Mesenchymal stem cell (in vitro differentiated cells and primary cell): Measurements from ENCODE around the gene SRSF11. TPM values are rescaled to one million over a fixed set of nuclear protein-coding genes. Genes with fewer than 3 reads are reported as not detected.
"Not testable (repeated sequence)": the region's sequence is repeated elsewhere in the genome, so short reads cannot be mapped to it uniquely, and the experiment has no call there.

Experiments
- DNase-seq: peaks from one replicate; pipeline ENCODE4 v3.0.0-alpha.2; 2013
- H2AFZ ChIP-seq: one replicate; pipeline ENCODE4 v1.6.1; 2013; ENCODE audit warnings: low read depth, mild to moderate bottlenecking, control low read depth, inconsistent platforms, low read length, moderate library complexity
- H2AK5ac ChIP-seq: 2 replicates; pipeline ENCODE4 v1.6.1; 2013; ENCODE audit warnings: low read length, moderate library complexity, mild to moderate bottlenecking, inconsistent platforms; ENCODE audit not compliant: severe bottlenecking
- H2BK120ac ChIP-seq: one replicate; pipeline ENCODE4 v1.6.1; 2013; ENCODE audit warnings: low read depth, mild to moderate bottlenecking, inconsistent platforms, low read length, moderate library complexity
- H2BK12ac ChIP-seq, 2 experiments: one replicate each; pipeline ENCODE4 v1.6.1; 2013; ENCODE audit warnings: inconsistent platforms in 2 of 2, low read length in 2 of 2, mild to moderate bottlenecking in 2 of 2, moderate library complexity in 2 of 2, control low read depth in 1 of 2
- H2BK15ac ChIP-seq: one replicate; pipeline ENCODE4 v1.6.1; 2013; ENCODE audit warnings: mild to moderate bottlenecking, low read depth, inconsistent platforms; ENCODE audit not compliant: poor library complexity, severe bottlenecking
- H2BK5ac ChIP-seq: 2 replicates; pipeline ENCODE4 v1.6.1; 2013; ENCODE audit warnings: low read depth, mild to moderate bottlenecking, low read length, control low read depth, inconsistent platforms; ENCODE audit not compliant: poor library complexity, severe bottlenecking
- H3K14ac ChIP-seq, 2 experiments: one replicate each; pipeline ENCODE4 v1.6.1; 2013; ENCODE audit warnings: inconsistent platforms in 2 of 2, low read length in 2 of 2, control low read depth in 1 of 2, mild to moderate bottlenecking in 1 of 2, moderate library complexity in 1 of 2
- H3K18ac ChIP-seq, 2 experiments: one replicate each; pipeline ENCODE4 v1.6.1; 2013; ENCODE audit warnings: inconsistent platforms in 2 of 2, low read length in 2 of 2, control low read depth in 1 of 2, low read depth in 1 of 2, mild to moderate bottlenecking in 1 of 2
- H3K23ac ChIP-seq, 2 experiments: one replicate each; pipeline ENCODE4 v1.6.1; 2013; ENCODE audit warnings: inconsistent platforms in 2 of 2, low read length in 2 of 2, mild to moderate bottlenecking in 2 of 2, moderate library complexity in 2 of 2, control low read depth in 1 of 2
- H3K27ac ChIP-seq: 2 replicates; pipeline ENCODE4 v1.5.1; 2013; ENCODE audit warnings: mild to moderate bottlenecking, moderate library complexity, low read length, control low read depth, inconsistent platforms; ENCODE audit not compliant: poor library complexity, severe bottlenecking
- H3K27me3 ChIP-seq, 2 experiments: 2 replicates each; pipeline versions ENCODE4 v1.6.1 to v1.7.0; 2013; ENCODE audit warnings: low read length in 2 of 2, mild to moderate bottlenecking in 2 of 2, moderate library complexity in 2 of 2, control low read depth in 1 of 2, inconsistent platforms in 1 of 2; ENCODE audit not compliant: control insufficient read depth in 1 of 2, insufficient read depth in 1 of 2
- H3K36me3 ChIP-seq, 2 experiments: 2 replicates each; pipeline versions ENCODE4 v1.6.1 to v1.7.0; 2013; ENCODE audit warnings: low read length in 2 of 2, control low read depth in 1 of 2, inconsistent platforms in 1 of 2, low read depth in 1 of 2, mild to moderate bottlenecking in 1 of 2; ENCODE audit not compliant: insufficient read depth in 2 of 2, control insufficient read depth in 1 of 2
- H3K4ac ChIP-seq, 2 experiments: one replicate each; pipeline ENCODE4 v1.6.1; 2013; ENCODE audit warnings: inconsistent platforms in 2 of 2, low read length in 2 of 2, mild to moderate bottlenecking in 2 of 2, moderate library complexity in 2 of 2, control low read depth in 1 of 2, low read depth in 1 of 2
- H3K4me1 ChIP-seq: 2 replicates; pipeline ENCODE4 v1.6.1; 2013; ENCODE audit warnings: low read depth, low read length, control low read depth; ENCODE audit not compliant: control insufficient read depth, insufficient read depth
- H3K4me2 ChIP-seq: 2 replicates; pipeline ENCODE4 v1.6.1; 2013; ENCODE audit warnings: low read length, mild to moderate bottlenecking, inconsistent platforms; ENCODE audit not compliant: poor library complexity, severe bottlenecking
- H3K4me3 ChIP-seq, 2 experiments: 2 replicates each; pipeline versions ENCODE4 v1.5.1 to v1.7.0; 2013; ENCODE audit warnings: low read length in 2 of 2, mild to moderate bottlenecking in 2 of 2, control low read depth in 1 of 2, low read depth in 1 of 2; ENCODE audit not compliant: insufficient read depth in 1 of 2
- H3K79me1 ChIP-seq: replicated peaks from 2 replicates; pipeline ENCODE4 v1.6.1; 2013; ENCODE audit warnings: mild to moderate bottlenecking, control low read depth, low read length, inconsistent platforms; ENCODE audit not compliant: poor library complexity, severe bottlenecking
- H3K9ac ChIP-seq: 2 replicates; pipeline ENCODE4 v1.7.0; 2013; ENCODE audit warnings: mild to moderate bottlenecking, low read length, moderate library complexity
- H3K9me3 ChIP-seq: 2 replicates; pipeline ENCODE4 v1.7.0; 2013; ENCODE audit warnings: mild to moderate bottlenecking, low read length; ENCODE audit not compliant: control insufficient read depth
- H4K8ac ChIP-seq: one replicate; pipeline ENCODE4 v1.6.1; 2013; ENCODE audit warnings: inconsistent platforms, mild to moderate bottlenecking, low read length, moderate library complexity
- H4K91ac ChIP-seq: one replicate; pipeline ENCODE4 v1.6.1; 2013; ENCODE audit warnings: mild to moderate bottlenecking, low read length, inconsistent platforms
- WGBS: methylation state at CpG from one replicate; pipeline ENCODE4 v1.1.7; 2013; ENCODE audit warnings: mixed read lengths; 5-methylcytosine and 5-hydroxymethylcytosine counted together
- polyA plus RNA-seq, 2 experiments: library from polyadenylated mRNA; stranded (reverse); fragments of 200-250 nt; gene quantifications; one replicate each; pipeline ENCODE4 v1.2.3, GENCODE V29; 2013

The SRSF11 gene, protein sequence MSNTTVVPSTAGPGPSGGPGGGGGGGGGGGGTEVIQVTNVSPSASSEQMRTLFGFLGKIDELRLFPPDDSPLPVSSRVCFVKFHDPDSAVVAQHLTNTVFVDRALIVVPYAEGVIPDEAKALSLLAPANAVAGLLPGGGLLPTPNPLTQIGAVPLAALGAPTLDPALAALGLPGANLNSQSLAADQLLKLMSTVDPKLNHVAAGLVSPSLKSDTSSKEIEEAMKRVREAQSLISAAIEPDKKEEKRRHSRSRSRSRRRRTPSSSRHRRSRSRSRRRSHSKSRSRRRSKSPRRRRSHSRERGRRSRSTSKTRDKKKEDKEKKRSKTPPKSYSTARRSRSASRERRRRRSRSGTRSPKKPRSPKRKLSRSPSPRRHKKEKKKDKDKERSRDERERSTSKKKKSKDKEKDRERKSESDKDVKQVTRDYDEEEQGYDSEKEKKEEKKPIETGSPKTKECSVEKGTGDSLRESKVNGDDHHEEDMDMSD
- 295 TPM for polyA plus RNA-seq (2013, experiment 1 of 2)
- polyA plus RNA-seq (2013, experiment 2 of 2): 281 TPM

DNA sequence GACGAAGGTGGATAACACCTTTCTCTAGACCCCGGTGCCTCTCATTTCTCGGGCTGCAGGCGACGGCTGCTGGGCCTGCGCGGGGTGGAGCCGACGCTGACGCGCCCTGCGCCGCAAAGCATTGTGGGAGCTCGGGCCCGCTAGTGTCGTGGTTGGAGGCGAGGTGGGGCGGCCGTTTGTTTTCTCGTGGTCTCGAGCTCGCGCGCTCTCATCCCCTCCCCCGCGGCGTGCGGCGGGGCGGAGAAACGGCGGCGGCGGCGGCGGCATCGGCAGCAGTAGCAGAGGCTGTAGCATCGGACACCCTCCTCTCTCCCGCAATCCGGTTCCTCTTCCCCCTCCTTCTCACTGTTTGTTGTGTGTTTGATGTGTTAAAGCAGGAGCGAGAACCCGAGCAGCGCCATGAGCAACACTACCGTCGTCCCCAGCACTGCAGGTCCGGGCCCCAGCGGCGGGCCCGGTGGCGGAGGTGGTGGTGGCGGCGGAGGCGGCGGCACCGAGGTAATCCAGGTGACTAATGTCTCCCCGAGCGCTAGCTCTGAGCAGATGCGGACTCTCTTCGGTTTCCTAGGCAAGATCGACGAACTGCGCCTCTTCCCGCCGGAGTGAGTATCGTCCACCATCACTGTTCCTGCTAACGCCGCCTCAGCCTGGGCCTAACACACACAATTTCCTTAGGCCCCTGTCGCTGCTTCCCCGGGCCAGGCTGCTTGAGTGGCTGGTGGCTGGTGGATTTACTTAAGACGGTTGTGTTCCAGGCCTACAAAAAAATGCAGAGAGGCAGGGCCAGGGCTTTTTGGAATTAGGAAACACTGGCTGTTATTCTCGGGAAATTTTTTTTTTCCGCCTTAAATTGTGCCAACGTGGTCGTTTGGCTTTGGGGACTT lies at the start of gene SRSF11:
Gene SRSF11 (plus strand): TSS at position 143 of the 884 bp plus-strand sequence. CDS start 257 bp downstream, at position 400.
- Histone ChIP-seq H4K91ac (peak within 1 kb of the TSS; percentile 83), H3K9ac (peak within 1 kb of the TSS; percentile 100), H3K4me3 (peak within 1 kb of the TSS; percentile 80 to 89), H3K4ac (peak within 1 kb of the TSS; percentile 91 to 99), H4K8ac (peak within 1 kb of the TSS; percentile 94), H2BK120ac (peak within 1 kb of the TSS; percentile 85), H3K4me2 (peak within 1 kb of the TSS; percentile 67), H2BK5ac (peak within 1 kb of the TSS; percentile 95), H2AFZ (peak within 1 kb of the TSS; percentile 93), H3K14ac (peak within 1 kb of the TSS; percentile 74 to 78), H2BK12ac (peak within 1 kb of the TSS in 1 of 2 experiments; percentile 23), H3K18ac (peak within 1 kb of the TSS; percentile 96), H2BK15ac (peak within 1 kb of the TSS; percentile 80), H3K27ac (peak within 1 kb of the TSS; percentile 96), H3K9me3 (no peaks in the 10 kb centered on the region), H3K23ac (peak within 1 kb of the TSS in 1 of 2 experiments; percentile 99), H2AK5ac (peak within 1 kb of the TSS; percentile 31), H3K36me3 (peaks cover 3 to 56% of the 10 kb centered on the region in 2 experiments), H3K79me1 (no peaks in the 10 kb centered on the region), H3K4me1 (peaks cover 3% of the 10 kb centered on the region), H3K27me3 (no peaks in the 10 kb centered on the region)
- peak; percentile 95 for DNase-seq
- 0% methylated on average over 37 of the region's 74 CpGs for WGBS

DNA sequence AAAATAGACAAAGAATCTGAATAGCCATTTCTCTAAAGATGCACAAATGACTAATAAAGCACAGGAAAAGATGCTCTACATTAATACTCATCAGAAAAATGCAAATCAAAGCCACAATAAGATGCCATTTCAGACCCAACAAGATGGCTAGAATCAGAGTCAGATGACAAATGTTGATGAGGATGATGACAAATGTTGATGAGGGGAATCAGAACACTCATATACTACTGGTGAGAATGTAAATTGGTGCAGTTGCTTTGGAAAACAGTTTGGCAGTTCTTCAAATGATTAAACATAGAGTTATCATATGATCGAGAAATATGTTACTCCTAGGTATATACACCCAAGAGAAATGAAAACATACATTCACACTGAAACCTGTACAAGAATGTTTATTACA lies 49.7 kb upstream of the SRSF11 start:
- no peak overlapping the region for H3K4ac ChIP-seq

DNA sequence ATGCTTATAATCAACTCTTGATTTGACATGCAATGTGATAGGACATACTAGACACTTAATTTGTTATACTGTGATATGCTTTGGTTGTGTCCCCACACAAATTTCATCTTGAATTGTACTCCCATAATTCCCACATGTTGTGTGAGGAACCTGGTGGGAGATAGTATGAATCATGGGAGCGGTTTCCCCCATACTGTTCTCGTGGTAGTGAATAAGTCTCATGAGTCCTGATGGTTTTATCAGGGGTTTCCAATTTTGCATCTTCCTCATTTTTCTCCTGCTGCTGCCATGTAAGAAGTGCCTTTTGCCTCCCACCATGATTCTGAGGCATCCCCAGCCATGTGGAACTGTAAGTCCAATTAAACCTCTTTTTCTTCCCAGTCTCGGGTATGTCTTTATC lies 36.0 kb upstream of the SRSF11 start:
- not testable (repeated sequence) for H3K27ac ChIP-seq, H4K8ac ChIP-seq, H3K4me1 ChIP-seq, H2BK15ac ChIP-seq, H2AFZ ChIP-seq, H3K4me3 ChIP-seq, DNase-seq, H3K4me2 ChIP-seq, H2AK5ac ChIP-seq, H3K18ac ChIP-seq, H3K4ac ChIP-seq, H3K9me3 ChIP-seq, H3K27me3 ChIP-seq, H3K79me1 ChIP-seq, H2BK5ac ChIP-seq, H3K23ac ChIP-seq, H2BK12ac ChIP-seq, H3K14ac ChIP-seq, H4K91ac ChIP-seq, H3K9ac ChIP-seq, H2BK120ac ChIP-seq
- WGBS: 100% methylated on average over 3 of the region's 3 CpGs
- H3K36me3 ChIP-seq: peaks cover 2 to 14% of the 10 kb centered on the region in 2 experiments

More for the DNA sequence above, 49.7 kb upstream of the SRSF11 start:
- no CpG with 5 or more reads among the region's 1 CpG for WGBS
- Histone ChIP-seq H3K4me2 (no peak overlapping the region), H3K27me3 (no peaks in the 10 kb centered on the region), H3K4me3 (no peak overlapping the region), H3K9me3 (no peaks in the 10 kb centered on the region), H2AK5ac (no peak overlapping the region), H2BK12ac (no peak overlapping the region), H3K18ac (no peak overlapping the region), H3K4me1 (no peaks in the 10 kb centered on the region), H3K79me1 (peaks cover 9% of the 10 kb centered on the region), H2BK15ac (no peak overlapping the region), H3K27ac (no peak overlapping the region), H2BK120ac (no peak overlapping the region), H4K91ac (no peak overlapping the region), H3K9ac (no peak overlapping the region), H4K8ac (no peak overlapping the region), H3K23ac (no peak overlapping the region), H2AFZ (no peak overlapping the region), H2BK5ac (no peak overlapping the region), H3K36me3 (peaks cover 0 to 8% of the 10 kb centered on the region in 2 experiments), H3K14ac (no peak overlapping the region)
- DNase-seq: no peak
